GM18909 (cell line): Measurements from ENCODE around the gene DPP9.
A peak's percentile ranks its signal among the peaks of the same experiment; 100 is the strongest.
"Not testable (repeated sequence)": the region's sequence is repeated elsewhere in the genome, so short reads cannot be mapped to it uniquely, and the experiment has no call there.

Experiments
- ATAC-seq: cut with Tn5 transposase; IDR thresholded peaks from one replicate; pipeline ENCODE4 v1.9.1; 2021; ENCODE audit warnings: mild to moderate bottlenecking; ENCODE audit not compliant: unreplicated experiment, poor library complexity

The DPP9 gene

DNA sequence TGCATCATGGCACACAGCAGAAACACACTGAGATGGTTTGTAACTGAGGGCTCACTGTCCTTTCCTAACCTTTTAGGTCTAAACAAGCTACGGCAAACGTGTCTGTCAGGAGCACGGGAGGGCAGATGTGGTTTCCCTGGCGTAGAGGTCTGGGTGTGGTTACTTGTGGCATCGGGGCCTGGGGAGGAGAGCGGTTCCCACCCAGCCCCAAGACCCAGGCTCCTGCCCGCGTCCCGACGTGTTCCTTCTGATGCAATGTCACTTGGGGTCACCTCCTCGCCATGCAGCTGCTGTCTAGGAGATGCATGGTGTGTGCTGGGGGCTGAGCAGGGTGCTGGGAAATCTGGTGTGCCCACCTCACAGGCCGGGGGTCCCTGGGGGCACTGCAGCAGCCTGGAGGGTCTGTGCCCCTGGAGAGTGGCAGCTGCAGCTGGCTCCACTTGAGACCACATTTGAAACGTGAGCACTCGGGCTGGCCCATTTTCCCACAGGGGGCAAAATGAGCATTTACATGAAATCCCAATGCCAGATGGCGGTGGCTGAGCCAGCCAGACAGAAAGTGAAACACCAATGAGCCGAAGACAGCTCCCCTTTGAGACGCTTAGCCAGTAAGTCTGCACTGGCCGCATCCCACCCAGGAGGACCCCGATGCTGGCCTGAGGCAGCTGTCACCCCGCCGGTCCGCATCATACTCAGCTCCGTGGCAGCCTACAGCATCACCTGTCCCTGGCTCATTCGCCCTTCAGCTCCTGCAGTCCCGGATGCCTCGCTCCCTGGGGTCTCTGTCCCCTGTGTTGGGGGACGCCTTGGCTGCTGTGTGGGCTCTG lies 31.2 kb downstream of the DPP9 start:
- no peak for ATAC-seq

DNA sequence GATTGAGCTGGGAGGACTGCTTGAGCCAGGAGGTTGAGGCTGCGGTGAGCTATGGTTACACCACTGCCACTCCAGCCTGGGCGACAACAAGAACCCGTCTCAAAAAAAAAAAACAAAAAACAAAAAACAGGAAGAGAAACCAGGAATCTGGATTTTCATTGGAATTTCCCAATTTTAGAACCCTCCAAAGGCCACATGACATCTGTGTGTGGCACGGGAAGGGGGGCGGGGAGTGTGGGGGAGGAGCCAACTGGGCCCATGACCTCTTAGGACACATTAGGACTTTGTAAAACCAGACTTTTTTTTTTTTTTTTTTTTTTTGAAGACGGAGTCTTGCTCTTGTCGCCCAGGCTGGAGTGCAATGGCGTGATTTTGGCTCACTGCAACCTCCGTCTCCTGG lies 32.3 kb downstream of the DPP9 start:
- ATAC-seq = no peak

DNA sequence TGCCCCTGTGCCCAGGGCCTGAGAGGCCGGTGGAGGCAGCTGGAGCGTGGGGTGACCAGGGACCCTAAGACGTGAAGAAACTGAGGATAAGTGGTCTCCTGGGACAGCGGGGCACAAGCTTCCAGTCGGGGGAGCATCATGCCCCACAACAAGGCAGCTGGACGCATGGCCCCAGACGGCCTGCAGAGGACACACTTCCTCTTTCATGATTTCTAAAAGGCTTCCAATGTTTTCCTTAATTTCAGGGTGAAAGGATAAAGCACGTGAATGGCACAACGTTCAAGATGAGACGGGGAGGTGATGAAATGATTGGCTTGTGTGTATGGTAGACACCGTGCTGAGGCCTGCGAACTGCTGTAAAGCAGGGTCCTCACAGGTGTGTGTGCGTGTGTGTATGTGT lies 33.3 kb downstream of the DPP9 start:
- no peak for ATAC-seq

DNA sequence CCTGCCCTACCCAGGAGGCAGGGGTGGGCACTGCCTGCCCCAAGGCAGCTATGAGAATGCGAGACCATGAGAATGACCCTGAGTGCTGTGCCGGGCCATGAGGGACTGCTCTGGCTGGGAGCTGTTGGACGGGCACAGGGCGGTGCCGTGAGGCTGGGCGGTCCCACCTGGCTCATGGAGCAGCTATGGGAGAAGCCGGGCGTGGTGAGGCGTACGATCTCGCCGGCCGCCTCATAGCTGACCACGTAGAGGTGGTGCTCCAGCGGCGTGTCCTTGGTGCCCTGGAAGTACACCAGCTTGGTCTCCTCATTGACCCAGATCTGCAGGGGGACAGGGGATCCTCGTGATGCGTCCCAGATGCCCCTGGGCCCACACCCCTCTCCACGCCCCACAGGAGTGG lies 34.2 kb downstream of the DPP9 start:
- ATAC-seq = no peak

DNA sequence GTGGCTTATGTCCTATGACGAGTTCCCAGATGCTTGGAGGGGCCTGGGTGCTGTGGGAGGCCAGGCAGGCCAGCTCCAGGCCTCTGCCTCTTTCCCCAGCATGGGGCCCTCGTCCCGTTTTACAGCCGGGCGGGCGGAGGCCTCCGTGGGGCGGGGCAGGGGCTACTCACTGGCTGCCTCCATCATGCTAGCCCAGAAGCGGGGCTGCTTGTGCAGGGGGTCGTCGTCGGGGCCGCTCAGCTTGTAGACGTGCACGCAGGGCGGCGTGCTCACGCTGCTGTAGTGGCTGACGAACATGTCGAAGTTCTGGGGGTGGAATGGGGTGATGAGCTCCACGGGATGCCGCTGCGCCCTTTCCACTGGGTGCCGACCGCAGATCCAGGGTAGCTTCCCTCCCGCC lies 35.1 kb downstream of the DPP9 start:
- ATAC-seq = no peak

DNA sequence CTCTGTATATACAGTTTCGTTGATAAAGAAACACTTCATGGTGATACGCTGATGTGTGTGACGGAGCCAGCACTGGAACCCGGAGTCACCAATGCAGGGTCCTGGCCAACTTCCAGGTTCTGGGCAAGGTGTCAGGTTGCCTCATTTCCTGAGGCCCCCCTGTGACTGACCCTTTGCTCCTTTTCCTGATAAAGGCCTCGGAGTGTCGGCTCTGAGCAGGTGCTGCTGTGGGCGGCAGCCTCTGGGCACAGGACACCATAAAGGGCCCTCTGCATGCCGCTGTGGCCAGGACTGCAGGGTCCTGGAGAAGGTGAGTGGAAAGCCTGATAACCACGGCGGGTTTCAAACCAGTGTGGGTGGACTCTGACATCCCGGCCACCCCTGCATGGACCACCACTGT lies 36.2 kb downstream of the DPP9 start:
- no peak for ATAC-seq

DNA sequence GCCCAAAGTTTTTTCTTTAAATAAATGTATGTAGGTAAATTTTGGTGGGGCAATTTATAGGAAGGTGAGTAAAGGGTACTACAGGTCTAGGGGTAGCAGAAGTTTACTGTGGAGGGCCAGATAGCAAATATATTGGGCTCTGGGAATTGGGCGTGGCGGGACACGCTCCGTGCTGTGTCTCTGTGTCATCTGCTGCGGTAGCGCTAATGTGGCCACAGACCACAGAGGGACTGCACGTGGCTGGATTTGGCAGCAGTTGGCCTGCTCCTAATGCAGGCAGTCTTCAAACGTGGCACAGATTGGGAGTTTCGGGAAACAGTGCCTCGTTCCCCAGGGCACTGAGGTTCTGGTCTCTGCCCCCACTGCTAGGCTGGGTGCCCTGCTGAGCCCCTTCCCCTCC lies 36.9 kb downstream of the DPP9 start:
- ATAC-seq = no peak

DNA sequence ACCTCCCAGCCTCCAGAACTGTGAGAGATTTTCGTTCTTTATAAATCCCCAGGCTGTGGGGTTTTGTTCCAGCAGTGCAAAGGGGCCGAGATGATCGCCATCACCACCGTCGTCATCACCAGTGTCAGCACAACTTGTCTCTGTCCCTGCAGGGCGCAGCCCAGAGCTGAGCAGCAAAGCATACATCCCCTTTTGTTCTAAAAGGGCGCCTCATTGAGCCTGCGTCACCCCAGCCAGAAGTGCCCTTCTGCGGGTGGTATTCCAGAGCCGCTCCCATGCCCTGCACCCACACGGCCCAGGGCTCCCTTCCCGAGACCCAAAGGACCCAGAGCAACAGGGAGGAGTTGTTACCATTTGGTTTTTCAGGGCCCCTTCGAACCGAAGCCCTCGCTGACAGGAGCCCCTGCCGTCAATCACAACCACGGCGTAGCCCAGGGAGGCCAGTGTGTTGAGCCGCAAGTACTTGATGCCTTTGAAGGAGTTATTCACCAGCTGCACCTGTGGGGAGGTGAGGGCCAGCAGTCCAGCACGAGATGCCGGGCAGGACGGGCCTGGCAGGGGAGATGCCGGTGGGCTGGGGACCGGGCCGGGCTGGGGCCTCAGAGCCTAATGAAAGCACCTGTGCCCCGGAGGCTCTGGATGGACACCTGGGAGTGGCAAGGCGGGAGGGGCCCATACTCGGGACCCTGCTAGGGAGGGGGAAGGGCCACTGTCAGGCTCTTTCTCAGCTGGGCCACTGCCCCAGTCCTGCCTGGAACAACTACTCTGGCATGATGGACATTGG lies 39.1 kb downstream of the DPP9 start:
- ATAC-seq = no peak

DNA sequence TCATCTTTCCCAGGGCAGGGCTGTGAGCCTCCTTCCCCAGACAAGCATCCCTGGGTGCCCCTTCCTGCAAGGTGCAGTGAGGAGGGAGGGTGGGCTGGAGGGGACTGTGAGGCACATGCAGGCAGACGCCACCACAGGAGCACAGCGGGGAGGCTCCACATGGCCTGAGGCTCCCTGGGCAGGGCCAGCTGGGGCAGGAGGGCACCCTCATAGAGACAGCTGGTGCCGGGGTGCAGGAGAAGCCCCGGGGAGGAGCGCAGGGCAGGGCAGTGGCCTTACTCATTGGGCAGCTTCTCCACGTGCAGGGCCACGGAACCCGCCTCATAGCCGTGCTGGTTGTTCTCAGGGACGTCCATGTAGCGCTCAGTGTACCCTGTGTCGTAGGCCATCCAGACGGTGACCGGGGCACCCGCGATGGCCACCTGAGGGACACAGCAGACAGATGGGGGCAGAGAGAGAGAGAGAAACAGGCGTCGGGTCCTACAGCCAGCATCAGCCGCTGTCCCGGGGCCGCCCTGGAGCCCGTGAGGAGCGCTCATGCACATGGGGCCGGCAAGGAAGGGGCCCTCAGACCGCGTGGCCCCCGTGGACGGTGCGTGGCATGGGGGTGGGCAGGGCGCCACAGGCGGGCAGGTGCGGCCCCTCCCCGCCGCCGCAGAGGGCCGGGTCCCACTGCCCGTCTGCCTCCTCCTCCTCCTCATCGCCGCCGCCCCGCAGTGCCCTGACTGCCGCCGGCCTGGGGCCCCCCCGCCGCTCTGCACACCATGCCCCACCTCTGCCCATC lies 41.0 kb downstream of the DPP9 start:
- ATAC-seq = no peak

DNA sequence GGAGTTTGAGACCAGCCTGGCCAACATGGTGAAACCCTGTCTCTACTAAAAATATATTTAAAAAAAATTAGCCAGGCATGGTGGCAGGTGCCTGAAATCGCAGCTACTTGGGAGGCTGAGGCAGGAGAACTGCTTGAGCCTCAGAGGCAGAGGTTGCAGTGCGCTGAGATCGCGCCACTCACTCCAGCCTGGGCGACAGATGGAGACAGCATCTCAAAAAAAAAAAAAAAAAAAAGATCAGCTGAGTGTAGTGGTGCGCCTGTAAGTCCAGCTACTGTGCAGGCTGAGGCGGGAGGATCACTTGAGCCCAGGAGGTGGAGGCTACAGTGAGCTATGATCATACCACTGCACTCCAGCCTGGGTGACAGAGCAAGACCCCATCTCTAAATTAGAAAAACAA lies 43.6 kb downstream of the DPP9 start:
- not testable (repeated sequence) for ATAC-seq

DNA sequence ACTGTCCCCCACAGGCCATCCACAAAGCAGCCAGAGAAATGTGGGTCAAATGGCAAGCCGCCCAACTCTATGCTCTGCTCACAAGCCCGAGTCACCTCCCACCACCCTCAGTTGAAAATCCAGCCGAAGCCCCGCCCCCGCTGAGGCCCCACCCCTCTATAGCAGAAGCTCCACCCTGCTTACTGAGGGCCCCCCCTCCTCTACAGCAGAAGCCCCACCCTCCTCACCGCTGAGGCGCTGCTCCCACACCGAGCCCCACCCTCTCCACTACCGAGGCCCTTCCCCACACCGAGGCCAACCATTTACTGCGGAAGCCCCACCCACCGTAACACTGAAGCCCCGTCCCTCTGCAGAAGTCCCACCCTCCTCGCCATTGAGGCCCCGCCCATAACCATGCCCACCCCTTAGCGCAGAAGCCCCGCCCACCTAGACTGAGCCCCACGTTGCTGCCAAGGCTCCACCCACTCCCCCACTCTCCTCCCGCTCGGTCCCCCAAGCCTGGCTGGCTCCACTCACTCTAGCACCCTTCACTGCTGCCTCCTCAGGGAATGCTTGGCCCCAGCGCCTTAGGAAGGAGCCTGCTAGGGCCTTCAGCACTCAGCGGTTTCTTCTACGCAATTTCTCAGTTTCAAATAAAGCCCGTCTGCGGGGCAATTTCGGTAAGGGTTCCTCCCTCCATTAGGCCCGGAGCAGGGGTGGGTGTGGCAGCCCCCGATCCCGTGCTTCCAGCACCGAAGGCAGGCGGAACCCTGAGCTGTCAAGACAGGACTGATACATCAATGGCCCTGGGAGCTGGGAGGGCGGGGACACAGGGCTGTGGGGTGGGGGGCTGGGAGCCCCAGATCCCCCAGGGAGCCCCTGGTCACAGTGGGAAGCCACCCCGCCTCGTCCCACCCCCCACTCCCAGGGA lies 44.5 kb downstream of the DPP9 start:
- ATAC-seq = no peak

DNA sequence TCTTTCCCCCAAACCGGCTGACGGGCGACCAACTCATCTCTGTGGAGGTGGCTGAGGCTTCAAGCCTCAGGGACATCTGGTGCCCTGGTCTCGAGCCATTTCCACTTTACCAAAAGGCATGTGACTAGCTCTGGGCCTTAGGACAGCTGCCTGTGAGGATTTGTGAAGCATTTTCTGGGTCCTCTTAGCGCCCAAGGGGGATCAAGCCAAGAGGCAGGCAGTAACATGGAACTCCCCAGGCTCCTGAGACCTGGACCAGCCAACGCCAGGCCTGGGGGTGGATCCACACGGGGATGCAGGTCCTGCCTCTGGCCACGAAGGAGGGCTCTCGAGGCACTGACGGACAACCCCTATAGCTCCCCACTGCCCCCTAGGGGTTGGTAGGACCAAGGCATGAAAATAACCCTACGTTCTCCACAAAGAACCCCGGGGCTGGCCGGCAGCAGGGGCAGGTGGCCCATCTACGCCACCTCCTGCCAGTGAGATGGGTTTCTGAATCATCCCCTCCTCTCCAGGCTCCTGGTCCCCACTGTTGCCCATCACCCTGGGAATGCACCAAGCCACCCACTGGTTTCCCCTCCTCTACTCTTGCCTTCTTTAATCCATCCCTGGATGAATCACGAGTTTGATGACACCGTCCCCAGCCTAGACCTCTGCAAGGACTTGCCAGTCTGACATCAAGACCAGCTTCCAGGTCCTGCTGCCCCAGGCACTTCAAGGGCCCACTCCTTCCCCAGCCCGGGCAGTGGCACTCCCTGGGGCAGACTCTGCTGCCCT lies 46.5 kb downstream of the DPP9 start:
- no peak for ATAC-seq

DNA sequence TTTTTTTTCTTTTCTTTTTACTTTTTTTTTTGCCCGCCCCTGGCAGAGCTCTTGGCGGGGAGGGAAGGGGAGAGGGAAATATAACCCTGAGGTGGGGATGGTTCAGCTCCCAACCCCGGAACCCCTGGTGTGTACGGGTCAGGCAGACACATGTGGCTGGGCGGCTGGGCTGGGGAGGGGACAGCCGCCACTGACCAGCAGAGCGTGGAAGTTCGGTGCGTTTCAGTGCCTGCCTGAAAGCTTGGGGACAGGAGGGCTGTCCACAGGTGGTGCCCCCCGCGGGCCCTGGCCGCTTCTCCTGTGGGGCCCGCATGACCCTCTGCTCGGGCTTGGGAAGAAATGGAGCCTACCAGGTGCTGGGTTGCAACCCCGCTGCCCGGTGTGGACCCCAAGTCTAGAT lies 48.3 kb downstream of the DPP9 start:
- ATAC-seq = no peak

DNA sequence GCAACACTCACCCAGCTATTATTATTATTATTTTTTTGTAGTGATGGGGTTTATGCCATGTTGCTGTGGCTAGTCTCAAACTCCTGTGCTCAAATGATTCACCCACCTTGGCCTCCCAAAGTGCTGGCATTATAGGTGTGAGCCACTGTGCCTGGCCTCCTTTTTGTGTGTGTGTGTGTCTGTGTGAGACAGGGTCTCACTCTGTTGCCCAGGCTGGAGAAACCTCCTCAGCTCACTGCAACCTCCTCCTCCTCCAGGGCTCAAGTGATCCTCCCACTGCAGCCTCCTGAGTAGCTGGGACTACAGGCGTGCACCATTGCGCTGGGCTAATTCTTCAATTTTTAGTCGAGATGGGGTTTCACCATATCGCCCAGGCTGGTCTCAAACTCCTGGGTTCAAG lies 49.9 kb downstream of the DPP9 start:
- ATAC-seq = no peak

DNA sequence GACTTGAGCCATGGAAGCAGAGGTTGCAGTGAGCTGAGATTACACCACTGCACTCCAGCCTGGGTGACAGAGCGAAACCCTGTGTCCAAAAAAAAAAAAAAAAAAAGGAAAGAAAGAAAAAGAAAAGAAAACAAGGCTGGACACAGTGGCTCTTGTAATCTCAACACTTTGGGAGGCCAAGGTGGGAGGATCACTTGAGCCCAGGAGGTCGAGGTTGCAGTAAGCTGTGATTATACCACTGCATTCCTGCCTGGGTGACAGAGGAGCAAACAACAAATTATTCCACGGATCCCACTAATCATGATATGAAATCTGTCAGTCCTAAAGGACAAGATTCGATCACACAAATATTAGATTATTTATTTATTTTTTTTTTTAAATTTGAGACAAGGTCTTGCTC lies 50.4 kb downstream of the DPP9 start:
- no peak for ATAC-seq

DNA sequence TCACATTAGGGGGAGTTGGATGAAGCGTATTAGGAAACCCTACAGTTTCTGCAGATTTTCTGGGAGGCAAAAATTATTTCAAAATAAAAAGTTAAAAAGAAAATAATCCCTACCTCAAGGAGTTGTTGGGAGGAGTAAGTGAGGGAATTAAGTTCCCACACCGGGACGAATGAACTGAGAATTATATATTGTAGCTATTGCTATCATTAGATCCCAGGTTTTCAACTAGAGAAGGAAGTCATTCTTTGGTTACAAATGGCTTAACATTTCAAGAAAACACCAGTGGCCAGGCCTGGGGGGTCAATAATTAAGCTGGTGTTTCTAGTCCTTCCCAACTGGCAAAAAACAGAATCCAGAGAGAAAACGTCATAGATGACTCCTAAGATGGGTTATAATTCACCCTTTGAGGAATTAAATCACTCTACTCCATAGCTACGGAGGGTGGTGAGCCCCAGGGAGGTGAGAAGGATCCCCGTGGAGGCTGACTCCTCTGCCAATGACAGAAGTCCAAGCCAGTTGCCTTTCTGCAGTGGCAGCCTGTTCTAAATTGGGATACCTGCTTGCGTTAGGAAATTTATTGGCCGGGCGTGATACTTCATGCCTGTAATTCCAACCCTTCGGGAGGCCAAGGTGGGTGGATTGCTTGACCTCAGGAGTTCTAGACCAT lies 52.3 kb downstream of the DPP9 start:
- no peak for ATAC-seq

DNA sequence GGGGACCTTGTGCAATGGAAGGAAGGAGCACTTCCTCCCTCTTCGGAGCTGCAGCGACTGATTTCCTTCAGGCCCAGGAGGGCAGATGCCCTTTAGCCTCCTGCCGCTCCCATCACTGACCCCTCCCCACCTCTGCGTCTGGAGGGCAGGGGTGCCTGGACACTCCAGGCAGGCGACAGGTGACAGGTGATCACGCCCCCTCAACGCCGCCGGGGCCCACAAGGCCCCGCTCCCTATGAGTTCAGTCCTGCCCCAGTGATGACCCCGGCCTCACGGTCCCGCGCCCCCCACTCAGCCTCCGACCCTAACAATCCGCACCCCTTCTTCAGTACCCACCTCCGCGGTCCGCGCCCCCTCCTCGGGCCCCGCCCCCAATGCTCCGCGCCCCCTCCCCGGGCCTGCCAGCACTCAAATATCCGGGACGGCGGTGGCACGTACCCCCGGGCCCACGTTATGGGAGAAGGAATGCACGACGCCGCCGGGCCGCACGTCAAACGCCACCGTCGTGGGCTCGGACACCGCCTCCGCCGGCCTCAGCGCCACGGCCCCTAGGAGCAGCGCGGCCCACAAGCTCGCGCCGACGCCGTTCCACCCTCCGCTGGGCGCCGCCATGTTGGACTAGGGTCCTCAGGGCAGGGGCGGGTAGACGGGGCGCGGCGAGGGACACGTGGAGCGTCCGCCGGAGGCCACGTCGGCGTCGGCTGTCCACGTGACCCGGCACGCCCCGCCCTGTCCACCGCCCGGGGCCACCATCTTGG lies 53.7 kb downstream of the DPP9 start, which contains the start of gene MYDGF:
TSS of gene MYDGF (minus strand) at position 620 of the 758 bp plus-strand sequence. CDS start at position 612, 8 bp downstream.
- ATAC-seq = peak; percentile 92

DNA sequence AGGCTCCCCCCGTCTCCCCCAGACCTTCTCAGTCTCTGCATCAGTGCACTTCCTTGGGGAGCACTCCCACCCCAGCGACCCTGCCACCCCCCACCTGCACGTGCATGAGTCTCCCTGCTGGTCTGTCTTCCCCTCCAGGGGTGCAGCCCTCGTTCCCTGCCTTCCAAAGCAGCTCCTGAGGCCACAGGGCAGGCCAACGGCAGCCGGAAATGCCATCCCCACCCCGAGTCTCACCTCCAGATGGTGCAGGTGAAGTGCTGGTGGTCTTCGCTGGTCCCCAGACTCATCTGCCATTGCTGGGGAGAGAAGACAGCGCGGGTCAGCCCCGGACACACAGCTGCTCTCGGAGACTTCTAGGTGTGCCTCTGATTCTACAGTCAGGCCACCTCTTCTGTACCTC lies 59.0 kb downstream of the DPP9 start:
- no peak for ATAC-seq
